Measurements from ENCODE around the gene ZSCAN5A.
"Not testable (repeated sequence)": the region's sequence is repeated elsewhere in the genome, so short reads cannot be mapped to it uniquely, and the experiment has no call there.

The ZSCAN5A gene

DNA sequence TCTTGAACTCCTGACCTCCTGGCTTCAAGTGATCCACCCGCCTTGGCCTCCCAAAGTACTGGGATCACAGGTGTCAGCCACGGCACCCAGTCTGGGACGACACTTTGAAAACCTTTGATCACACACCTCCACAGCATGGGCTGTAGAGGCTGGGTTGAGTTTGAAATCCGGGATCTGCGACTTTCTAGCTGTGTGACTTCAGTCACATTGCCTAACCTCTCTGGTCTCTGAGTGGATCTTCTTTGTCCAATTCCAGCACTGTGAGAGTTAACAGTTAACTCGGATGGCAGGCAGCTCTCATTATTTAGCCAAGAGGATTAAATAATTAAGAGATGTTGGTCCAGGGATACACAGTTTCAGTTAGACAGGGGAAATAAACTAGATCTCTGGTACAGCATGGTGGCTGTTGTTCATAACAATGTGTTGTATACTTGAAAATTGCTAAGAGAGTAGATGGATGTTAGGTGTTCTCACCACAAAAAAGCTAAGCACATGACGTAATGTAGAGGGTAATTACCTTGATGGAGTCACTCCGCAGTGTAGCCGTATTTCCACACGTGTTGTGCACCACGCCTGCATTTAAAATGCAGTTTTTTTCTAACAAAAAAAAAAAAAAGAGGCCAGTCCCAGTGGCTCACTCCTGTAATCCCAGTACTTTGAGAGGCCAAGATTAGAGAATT is 136.9 kb downstream of the ZSCAN5A start:
- H3K36me3 Mint-ChIP-seq (ENCODE audit: low read depth): no peaks in the 10 kb centered on the region
- H3K4me3 Mint-ChIP-seq: no peak overlapping the region
- no peaks in the 10 kb centered on the region for H3K4me1 Mint-ChIP-seq (ENCODE audit: low read depth)
- no peak overlapping the region for H3K27ac Mint-ChIP-seq
- H3K27me3 Mint-ChIP-seq (ENCODE audit: low read depth): no peaks in the 10 kb centered on the region
- H3K9me3 Mint-ChIP-seq: no peaks in the 10 kb centered on the region

DNA sequence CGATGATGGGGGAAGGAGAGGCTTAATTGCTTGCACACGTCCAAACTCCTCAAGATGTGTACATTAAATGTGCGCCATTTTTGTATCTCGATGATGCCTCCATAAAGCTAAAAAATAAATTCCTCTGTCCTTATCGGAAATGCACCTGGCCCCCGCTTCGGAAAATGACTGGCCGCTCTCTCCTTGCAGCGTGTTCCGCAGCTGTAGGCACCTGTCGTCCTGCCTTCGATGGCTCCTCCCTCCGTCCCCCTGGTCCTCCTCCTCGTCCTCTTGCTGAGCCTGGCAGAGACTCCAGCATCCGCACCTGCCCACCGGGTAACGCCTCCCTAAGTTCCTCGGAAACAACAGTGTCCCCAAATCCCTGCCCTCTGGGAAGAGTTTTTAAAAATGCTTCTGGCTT is 137.8 kb downstream of the ZSCAN5A start:
- Mint-ChIP-seq H3K4me3 (no peak overlapping the region), H3K27ac (no peak overlapping the region), H3K9me3 (no peaks in the 10 kb centered on the region), H3K4me1 (ENCODE audit: low read depth) (no peaks in the 10 kb centered on the region), H3K36me3 (ENCODE audit: low read depth) (no peaks in the 10 kb centered on the region), H3K27me3 (ENCODE audit: low read depth) (no peaks in the 10 kb centered on the region)

DNA sequence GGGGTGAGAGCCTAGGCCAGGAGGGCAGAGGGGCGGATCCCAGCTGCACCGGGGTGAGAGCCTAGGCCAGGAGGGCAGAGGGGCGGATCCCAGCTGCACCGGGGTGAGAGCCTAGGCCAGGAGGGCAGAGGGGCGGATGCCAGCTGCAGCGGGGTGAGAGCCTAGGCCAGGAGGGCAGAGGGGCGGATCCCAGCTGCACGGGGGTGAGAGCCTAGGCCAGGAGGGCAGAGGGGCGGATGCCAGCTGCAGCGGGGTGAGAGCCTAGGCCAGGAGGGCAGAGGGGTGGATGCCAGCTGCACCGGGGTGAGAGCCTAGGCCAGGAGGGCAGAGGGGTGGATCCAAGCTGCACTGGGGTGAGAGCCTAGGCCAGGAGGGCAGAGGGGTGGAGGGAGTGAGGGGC is 138.3 kb downstream of the ZSCAN5A start:
- not testable (repeated sequence) for H3K9me3 Mint-ChIP-seq; H3K36me3 Mint-ChIP-seq (ENCODE audit: low read depth)

DNA sequence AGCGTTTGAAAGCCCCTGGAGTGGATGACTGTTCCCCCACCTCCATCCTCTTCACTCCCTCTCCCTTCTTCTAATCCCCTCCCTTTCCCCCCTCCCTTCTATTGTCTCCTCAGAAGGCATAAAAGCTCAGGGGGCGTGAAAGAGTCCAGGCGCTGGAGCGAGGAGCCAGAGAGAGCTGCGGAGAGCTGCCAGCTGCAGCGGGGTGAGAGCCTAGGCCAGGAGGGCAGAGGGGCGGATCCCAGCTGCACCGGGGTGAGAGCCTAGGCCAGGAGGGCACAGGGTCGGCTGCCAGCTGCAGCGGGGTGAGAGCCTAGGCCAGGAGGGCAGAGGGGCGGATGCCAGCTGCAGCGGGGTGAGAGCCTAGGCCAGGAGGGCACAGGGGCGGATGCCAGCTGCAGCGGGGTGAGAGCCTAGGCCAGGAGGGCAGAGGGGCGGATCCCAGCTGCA is 138.8 kb downstream of the ZSCAN5A start, which contains the start of gene GALP:
Gene GALP (plus strand): TSS at position 148 of the 447 bp plus-strand sequence. CDS start 1,101 bp downstream, outside the sequence.
- not testable (repeated sequence) for H3K9me3 Mint-ChIP-seq; H3K4me1 Mint-ChIP-seq (ENCODE audit: low read depth); H3K4me3 Mint-ChIP-seq; H3K36me3 Mint-ChIP-seq (ENCODE audit: low read depth); H3K27me3 Mint-ChIP-seq (ENCODE audit: low read depth); H3K27ac Mint-ChIP-seq

More for the DNA sequence above, 138.3 kb downstream of the ZSCAN5A start:
- H3K27ac Mint-ChIP-seq; H3K27me3 Mint-ChIP-seq (ENCODE audit: low read depth); H3K4me1 Mint-ChIP-seq (ENCODE audit: low read depth); H3K4me3 Mint-ChIP-seq: not testable (repeated sequence)

DNA sequence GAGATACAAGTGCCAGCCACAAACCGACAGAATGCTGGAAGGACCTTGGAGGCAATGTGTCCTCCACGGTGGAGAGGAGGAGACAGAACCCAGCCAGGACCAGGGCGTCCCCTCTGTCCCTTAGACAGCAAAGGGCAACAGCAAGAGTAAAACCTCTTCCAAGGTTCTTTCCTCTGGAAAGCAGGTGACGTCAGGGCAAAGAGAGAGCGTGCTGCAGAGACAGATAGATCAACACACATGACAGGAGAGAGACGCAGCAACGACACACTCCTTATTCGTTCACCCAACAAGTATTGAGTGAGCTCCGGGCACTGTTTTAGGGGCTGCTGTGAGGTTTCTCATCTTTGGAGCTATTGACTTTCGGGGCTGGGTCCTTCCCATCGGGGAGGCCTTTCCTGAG is 140.1 kb downstream of the ZSCAN5A start:
- H3K27me3 Mint-ChIP-seq (ENCODE audit: low read depth): no peaks in the 10 kb centered on the region
- H3K9me3 Mint-ChIP-seq: no peaks in the 10 kb centered on the region
- H3K36me3 Mint-ChIP-seq (ENCODE audit: low read depth): no peaks in the 10 kb centered on the region
- H3K4me3 Mint-ChIP-seq: no peak overlapping the region
- no peak overlapping the region for H3K27ac Mint-ChIP-seq
- H3K4me1 Mint-ChIP-seq (ENCODE audit: low read depth): no peaks in the 10 kb centered on the region

DNA sequence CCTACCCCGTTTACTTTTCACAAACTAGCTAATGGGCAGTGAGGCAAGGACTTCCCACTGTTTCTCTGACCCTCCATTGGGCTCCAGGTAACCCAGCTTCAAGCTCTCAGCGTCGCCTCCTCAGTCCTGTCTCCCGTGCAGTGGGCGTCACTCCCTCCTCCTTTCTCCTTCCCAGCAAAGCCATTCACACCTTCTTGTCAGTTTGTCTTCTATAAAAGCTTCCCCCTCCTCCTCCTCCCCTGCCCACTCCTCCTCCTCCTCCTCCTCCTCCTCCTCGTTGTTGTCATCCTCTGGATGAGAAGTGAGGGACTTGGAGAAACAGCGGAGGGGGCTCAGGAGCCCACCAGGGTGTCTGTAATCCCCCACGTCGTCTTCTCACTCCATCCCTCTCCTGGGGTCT is 140.6 kb downstream of the ZSCAN5A start:
- Mint-ChIP-seq H3K27ac (no peak overlapping the region), H3K9me3 (no peaks in the 10 kb centered on the region), H3K4me3 (no peak overlapping the region), H3K36me3 (ENCODE audit: low read depth) (no peaks in the 10 kb centered on the region), H3K4me1 (ENCODE audit: low read depth) (no peaks in the 10 kb centered on the region), H3K27me3 (ENCODE audit: low read depth) (no peaks in the 10 kb centered on the region)

All from T-helper 1 cell treated with Interleukin-12 subunit alpha and Interleukin-12 subunit beta and Interleukin-4 antibody, amounts not matched to agents 30 μg/mL and 1 μg/mL, for 36 hours (primary cell).